Caco-2 (cell line): ENCODE results near the gene IFNA2. TPM values are rescaled to one million over a fixed set of nuclear protein-coding genes. Genes with fewer than 3 reads are reported as not detected.
"Not testable (repeated sequence)": the region's sequence is repeated elsewhere in the genome, so short reads cannot be mapped to it uniquely, and the experiment has no call there.

Source experiments
- BruUV-seq: library from RNA; stranded (reverse); fragments of 400-500 nt; replicated peaks from 2 replicates; lab custom pipeline; 2021; lab: Mats Ljungman, UMichigan
- CTCF ChIA-PET: fragments of 300-600 bp; sonication (Branson Sonifier 250); formaldehyde crosslinking; loops from one replicate; lab custom pipeline; 2022; ENCODE audit warnings: antibody characterized with exemption; lab: Charles Lee
- POLR2A ChIA-PET: fragments of 300-600 bp; sonication (Branson Sonifier 250); formaldehyde crosslinking; loops from one replicate; lab custom pipeline; 2022; ENCODE audit warnings: antibody characterized with exemption; lab: Charles Lee
- DNase-seq, 2 experiments: peaks; one replicate each; pipeline versions ENCODE4 v3.0.0 to v3.0.0-alpha.2; 2020 to 2022
- H3K27me3 ChIP-seq: replicated peaks from 2 replicates; pipeline ENCODE4 v1.6.0; 2011; ENCODE audit warnings: low read length; ENCODE audit not compliant: control insufficient read depth, insufficient read depth
- H3K36me3 ChIP-seq: 2 replicates; pipeline ENCODE4 v1.5.1; 2011; ENCODE audit warnings: low read length; ENCODE audit not compliant: control insufficient read depth, insufficient read depth
- H3K4me1 ChIP-seq: fragments of 250-450 bp; sonication (Bioruptor Pico); 2 replicates; pipeline ENCODE4 v1.5.1; 2020; ENCODE audit warnings: mild to moderate bottlenecking
- H3K4me3 ChIP-seq: 2 replicates; pipeline ENCODE4 v1.5.1; 2011; ENCODE audit warnings: low read depth, mild to moderate bottlenecking, control low read depth, low read length
- H3K9me3 ChIP-seq: fragments of 250-450 bp; sonication (Bioruptor Pico); 2 replicates; pipeline ENCODE4 v1.5.1; 2020; ENCODE audit warnings: mild to moderate bottlenecking, moderate library complexity
- H3K27ac Mint-ChIP-seq: one replicate; pipeline ENCODE4 v1.8.0; 2022; ENCODE audit warnings: mixed read lengths; ENCODE audit not compliant: unreplicated experiment
- H3K27me3 Mint-ChIP-seq: one replicate; pipeline ENCODE4 v1.8.0; 2022; ENCODE audit warnings: mixed read lengths; ENCODE audit not compliant: insufficient read depth, unreplicated experiment
- H3K36me3 Mint-ChIP-seq: one replicate; pipeline ENCODE4 v1.8.0; 2022; ENCODE audit warnings: mild to moderate bottlenecking, mixed read lengths; ENCODE audit not compliant: insufficient read depth, unreplicated experiment
- H3K4me1 Mint-ChIP-seq: one replicate; pipeline ENCODE4 v1.8.0; 2022; ENCODE audit warnings: low read depth, mixed read lengths; ENCODE audit not compliant: unreplicated experiment
- H3K4me3 Mint-ChIP-seq: one replicate; pipeline ENCODE4 v1.8.0; 2022; ENCODE audit warnings: mild to moderate bottlenecking, moderate library complexity, mixed read lengths; ENCODE audit not compliant: unreplicated experiment
- H3K9me3 Mint-ChIP-seq: one replicate; pipeline ENCODE4 v1.8.0; 2022; ENCODE audit warnings: mixed read lengths; ENCODE audit not compliant: unreplicated experiment
- intact Hi-C: fragments of 100-400 bp; cut with micrococcal nuclease; formaldehyde crosslinking; loops from one replicate; pipeline ENCODE4 v1.10.0; 2022; ENCODE audit not compliant: unreplicated experiment
- total RNA-seq: library from RNA; stranded (reverse); gene quantifications from 2 replicates; pipeline ENCODE4 v1.2.3, GENCODE V29; 2022
- TF ChIP-seq, protein P1 (sequence below), 2 experiments: fragments of 200-600 bp in 1 of 2; IDR thresholded peaks; 1 replicate in 1 of 2; 2 replicates in 1 of 2; pipeline versions ENCODE4 v1.5.1 to v1.8.0; 2011 to 2022; ENCODE audit warnings: antibody characterized with exemption in 1 of 2, control low read depth in 1 of 2, inconsistent platforms in 1 of 2, low read depth in 1 of 2, low read length in 1 of 2, mild to moderate bottlenecking in 1 of 2, moderate library complexity in 1 of 2; ENCODE audit not compliant: insufficient read depth in 1 of 2, severe bottlenecking in 1 of 2, unreplicated experiment in 1 of 2

Gene IFNA2
- total RNA-seq, 1 experiment from 2014 or later = not detected

- H3K4me1 Mint-ChIP-seq = peaks cover 6% of the 10 kb centered on the region
Measured at GRCh38 chr9:21367957-21368356, 17.2 kb downstream of the IFNA2 start, which contains the start of gene IFNA13. IFNA13 (minus strand) TSS chr9:21368057; CDS start chr9:21368010, 47 bp downstream.

DNA sequence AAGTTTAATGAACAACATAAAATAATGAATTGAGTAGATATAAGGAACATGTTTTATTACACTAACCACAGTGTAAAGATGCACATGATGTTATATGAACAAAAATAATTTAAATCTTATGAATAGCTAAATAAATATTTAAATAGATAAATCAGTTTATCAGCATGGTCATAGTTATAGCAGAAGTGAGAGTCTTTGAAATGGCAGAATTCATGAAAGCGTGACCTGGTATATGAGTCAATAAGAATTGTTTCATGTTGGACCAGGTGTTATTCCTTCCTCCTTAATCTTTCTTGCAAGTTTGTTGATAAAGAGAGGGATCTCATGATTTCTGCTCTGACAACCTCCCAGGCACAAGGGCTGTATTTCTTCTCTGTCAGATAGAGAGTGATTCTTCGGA, 18.0 kb downstream of the IFNA2 start:
- BruUV-seq = not testable (repeated sequence)

More at GRCh38 chr9:21367957-21368356, 17.2 kb downstream of the IFNA2 start, which contains the start of gene IFNA13:
- Histone ChIP-seq H3K27me3 (no peaks in the 10 kb centered on the region; the same call in 1 of the 2 replicates), H3K9me3 (no peaks in the 10 kb centered on the region), H3K36me3 (no peaks in the 10 kb centered on the region), H3K4me1 (no peaks in the 10 kb centered on the region), H3K4me3 (no peak within 1 kb of the TSS)
- ChIA-PET POLR2A (no interaction called here), CTCF (no interaction called here)
- intact Hi-C loops = no loop called here
- BruUV-seq = no TSS peak
- Mint-ChIP-seq H3K36me3 (no peaks in the 10 kb centered on the region), H3K27ac (no peak within 1 kb of the TSS), H3K9me3 (no peaks in the 10 kb centered on the region), H3K4me3 (no peak within 1 kb of the TSS), H3K27me3 (peaks cover 3% of the 10 kb centered on the region)
- DNase-seq = no peak
- TF ChIP-seq, protein P1, sequence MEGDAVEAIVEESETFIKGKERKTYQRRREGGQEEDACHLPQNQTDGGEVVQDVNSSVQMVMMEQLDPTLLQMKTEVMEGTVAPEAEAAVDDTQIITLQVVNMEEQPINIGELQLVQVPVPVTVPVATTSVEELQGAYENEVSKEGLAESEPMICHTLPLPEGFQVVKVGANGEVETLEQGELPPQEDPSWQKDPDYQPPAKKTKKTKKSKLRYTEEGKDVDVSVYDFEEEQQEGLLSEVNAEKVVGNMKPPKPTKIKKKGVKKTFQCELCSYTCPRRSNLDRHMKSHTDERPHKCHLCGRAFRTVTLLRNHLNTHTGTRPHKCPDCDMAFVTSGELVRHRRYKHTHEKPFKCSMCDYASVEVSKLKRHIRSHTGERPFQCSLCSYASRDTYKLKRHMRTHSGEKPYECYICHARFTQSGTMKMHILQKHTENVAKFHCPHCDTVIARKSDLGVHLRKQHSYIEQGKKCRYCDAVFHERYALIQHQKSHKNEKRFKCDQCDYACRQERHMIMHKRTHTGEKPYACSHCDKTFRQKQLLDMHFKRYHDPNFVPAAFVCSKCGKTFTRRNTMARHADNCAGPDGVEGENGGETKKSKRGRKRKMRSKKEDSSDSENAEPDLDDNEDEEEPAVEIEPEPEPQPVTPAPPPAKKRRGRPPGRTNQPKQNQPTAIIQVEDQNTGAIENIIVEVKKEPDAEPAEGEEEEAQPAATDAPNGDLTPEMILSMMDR (IDR thresholded peaks at IDR 0.05; ENCODE audit: insufficient read depth in 1 of 2, low read depth in 1 of 2, low read length in 1 of 2, severe bottlenecking in 1 of 2, unreplicated experiment in 1 of 2) = no peak

DNA sequence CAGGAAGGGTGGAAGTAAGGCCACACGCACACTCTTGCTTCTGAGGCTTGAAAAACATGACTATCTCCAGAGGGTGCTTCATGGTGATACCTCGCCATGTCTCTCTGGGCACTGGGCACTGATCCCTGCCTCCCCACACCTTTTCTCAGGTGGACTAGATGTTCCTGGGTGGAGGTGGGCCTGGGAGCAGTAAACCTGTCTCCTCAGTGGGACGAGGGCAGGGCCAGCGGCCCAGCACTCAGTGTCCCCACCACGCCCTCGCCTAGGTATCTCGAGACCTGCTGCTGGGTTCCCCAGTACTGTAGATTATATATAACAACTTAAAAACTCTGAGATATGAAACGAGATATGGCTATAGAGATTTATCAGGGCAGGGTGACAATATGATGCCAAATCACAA, 22.9 kb downstream of the IFNA2 start:
- H3K4me1 ChIP-seq = no peaks in the 10 kb centered on the region
- no peaks in the 10 kb centered on the region for H3K36me3 ChIP-seq
- H3K27me3 ChIP-seq = no peaks in the 10 kb centered on the region; the same call in 1 of the 2 replicates
- H3K4me1 Mint-ChIP-seq = no peaks in the 10 kb centered on the region
- intact Hi-C loops = no loop called here
- peaks cover 4% of the 10 kb centered on the region for H3K27me3 Mint-ChIP-seq
- BruUV-seq = no TSS peak
- no peak for DNase-seq
- no peaks in the 10 kb centered on the region for H3K9me3 ChIP-seq
- TF ChIP-seq, protein P1 (IDR thresholded peaks at IDR 0.05; ENCODE audit: insufficient read depth in 1 of 2, low read depth in 1 of 2, low read length in 1 of 2, severe bottlenecking in 1 of 2, unreplicated experiment in 1 of 2) = no peak
- H3K36me3 Mint-ChIP-seq = no peaks in the 10 kb centered on the region
- ChIA-PET CTCF (no interaction called here), POLR2A (no interaction called here)
- H3K4me3 ChIP-seq = no peak overlapping the region
- no peaks in the 10 kb centered on the region for H3K9me3 Mint-ChIP-seq
- no peak overlapping the region for H3K4me3 Mint-ChIP-seq
- H3K27ac Mint-ChIP-seq = no peak overlapping the region

More for the DNA sequence above, 18.0 kb downstream of the IFNA2 start:
- H3K9me3 Mint-ChIP-seq, POLR2A ChIA-PET, H3K36me3 ChIP-seq, intact Hi-C loops, H3K4me1 ChIP-seq, DNase-seq, H3K27me3 ChIP-seq, H3K27ac Mint-ChIP-seq, CTCF ChIA-PET, H3K27me3 Mint-ChIP-seq, H3K4me3 ChIP-seq, H3K9me3 ChIP-seq, H3K36me3 Mint-ChIP-seq, H3K4me3 Mint-ChIP-seq, H3K4me1 Mint-ChIP-seq: not testable (repeated sequence)
